Right lobe of liver (tissue), 6 donors: ENCODE results near the gene CAMTA1. TPM values are rescaled to one million over a fixed set of nuclear protein-coding genes. Genes with fewer than 3 reads are reported as not detected.
A peak's percentile ranks its signal among the peaks of the same experiment; 100 is the strongest.
"Not testable (repeated sequence)": the region's sequence is repeated elsewhere in the genome, so short reads cannot be mapped to it uniquely, and the experiment has no call there.

ENCODE experiments used
- ATAC-seq, 4 donors: fragments of 200-7000 bp; cut with Tn5 transposase; one replicate each; pipeline ENCODE4 v1.9.1; 2020; ENCODE audit warnings: mild to moderate bottlenecking in 4 of 4, moderate library complexity in 4 of 4
- DNase-seq, 3 donors: peaks; one replicate each; pipeline ENCODE4 v3.0.0-alpha.2; 2020
- H3K27ac ChIP-seq, 3 donors: fragments of 200-600 bp; one replicate each; pipeline ENCODE4 v1.8.0; 2022
- H3K27me3 ChIP-seq, 2 donors: fragments of 200-600 bp; one replicate each; pipeline ENCODE4 v1.8.0; 2022
- H3K36me3 ChIP-seq, 4 donors: fragments of 200-600 bp; sonication (generic) in 1 of 4; one replicate each; pipeline versions ENCODE4 v1.5.1 to v1.8.0; 2017 to 2022; ENCODE audit warnings: control low read depth in 1 of 4
- H3K4me1 ChIP-seq, 4 donors: fragments of 200-600 bp; sonication (generic) in 1 of 4; one replicate each; pipeline versions ENCODE4 v1.5.1 to v1.8.0; 2017 to 2022; ENCODE audit warnings: control low read depth in 1 of 4
- H3K4me3 ChIP-seq, 3 donors: fragments of 200-600 bp; one replicate each; pipeline ENCODE4 v1.8.0; 2022
- H3K9me3 ChIP-seq, 4 donors: fragments of 200-600 bp; sonication (generic) in 1 of 4; one replicate each; pipeline versions ENCODE4 v1.5.1 to v1.8.0; 2017 to 2022; ENCODE audit warnings: control low read depth in 1 of 4
- CTCF ChIP-seq, 4 donors: fragments of 200-600 bp in 3 of 4; fragments of 450-650 bp in 1 of 4; IDR thresholded peaks; one replicate each; pipeline versions ENCODE4 v1.5.1 to v1.8.0; 2016 to 2022; ENCODE audit warnings: antibody characterized with exemption in 4 of 4, mild to moderate bottlenecking in 2 of 4
- POLR2A ChIP-seq: fragments of 450-650 bp; IDR thresholded peaks from one replicate; pipeline ENCODE4 v1.6.1; 2017; ENCODE audit warnings: antibody characterized with exemption, mild to moderate bottlenecking
- WGBS: methylation state at CpG from one replicate; pipeline ENCODE4 v1.1.6; 2018; ENCODE audit warnings: low coverage, low lambda C conversion rate; ENCODE audit not compliant: insufficient coverage; ENCODE audit errors: missing lambda C conversion rate; 5-methylcytosine and 5-hydroxymethylcytosine counted together
- intact Hi-C, 2 donors: fragments of 100-400 bp; cut with DNase I; formaldehyde crosslinking; loops; one replicate each; pipeline versions ENCODE4 v1.11.2 to v1.14.1; 2022
- total RNA-seq, 6 experiments: library from RNA; depleted of rRNA in 2 of 6; stranded (reverse); fragments of >200 nt in 2 of 6; fragmentation: NEBNext Ultra II Directional in 3 of 6; extraction: Animal tissue kit (Norgen Biotek cat#: 25700) in 3 of 6; gene quantifications; one replicate each; pipeline versions ENCODE4 v1.1.0 to v1.2.4, GENCODE V29; 2016 to 2023
- donor health status: DM: no; HTN: yes; CAD: no.
- donor health status: DM: no; HTN: no; CAD: no.
- donor health status: DM: no; HTN: no; CAD: no.
- donor health status: DM: no; HTN: yes; CAD: no.
- donor health status: DM: no; HTN: yes; CAD: no.

The CAMTA1 gene
- total RNA-seq, 6 experiments from 2014 or later, result 32.3 to 49.4 (median 37.2) TPM

GRCh38 chr1:7408771-7409150, 623.5 kb downstream of the CAMTA1 start:
- no peaks in the 10 kb centered on the region for H3K36me3 ChIP-seq
- intact Hi-C loops, result no loop called here
- no peak for TF ChIP-seq POLR2A
- TF ChIP-seq CTCF (IDR thresholded peaks at IDR 0.05), result no peak
- WGBS, result 80% methylated on average over 2 of the region's 5 CpGs
- H3K27ac ChIP-seq, result no peak overlapping the region
- H3K9me3 ChIP-seq, result no peaks in the 10 kb centered on the region
- no peaks in the 10 kb centered on the region for H3K27me3 ChIP-seq
- no peak for ATAC-seq
- no peaks in the 10 kb centered on the region for H3K4me1 ChIP-seq
- DNase-seq, result peak in 1 of 3 donors; percentile 28
- H3K4me3 ChIP-seq, result no peak overlapping the region

- no peaks in the 10 kb centered on the region for H3K36me3 ChIP-seq
- H3K27ac ChIP-seq, result no peak overlapping the region
- ATAC-seq, result peak in 1 of 4 donors; percentile 30
- WGBS, result 60% methylated on average over 1 of the region's 8 CpGs
- no peaks in the 10 kb centered on the region for H3K9me3 ChIP-seq
- TF ChIP-seq CTCF (IDR thresholded peaks at IDR 0.05), result no peak
- TF ChIP-seq POLR2A, result no peak
- intact Hi-C loops, result no loop called here
- no peaks in the 10 kb centered on the region for H3K27me3 ChIP-seq
- no peak overlapping the region for H3K4me3 ChIP-seq
- no peaks in the 10 kb centered on the region for H3K4me1 ChIP-seq
- peak in 1 of 3 donors; percentile 46 for DNase-seq
Measured at GRCh38 chr1:7409278-7409677, 624.0 kb downstream of the CAMTA1 start.

- intact Hi-C loops, result no loop called here
- no peak for ATAC-seq
- WGBS, result 66% methylated on average over 4 of the region's 10 CpGs
- Histone ChIP-seq H3K27ac (no peak overlapping the region), H3K27me3 (no peaks in the 10 kb centered on the region), H3K36me3 (no peaks in the 10 kb centered on the region), H3K4me1 (no peaks in the 10 kb centered on the region), H3K4me3 (no peak overlapping the region), H3K9me3 (no peaks in the 10 kb centered on the region)
- no peak for DNase-seq
- TF ChIP-seq CTCF (IDR thresholded peaks at IDR 0.05) (no peak), POLR2A (no peak)
Measured at GRCh38 chr1:7410156-7410555, 624.9 kb downstream of the CAMTA1 start.

- H3K36me3 ChIP-seq, result not testable (repeated sequence)
Measured at GRCh38 chr1:7417618-7418017, 632.4 kb downstream of the CAMTA1 start.

GRCh38 chr1:7418442-7419080, 633.3 kb downstream of the CAMTA1 start:
- DNase-seq, result peak in 1 of 3 donors; percentile 30

More at GRCh38 chr1:7417618-7418017, 632.4 kb downstream of the CAMTA1 start:
- DNase-seq, result peak in 1 of 3 donors; percentile 9
- ATAC-seq, intact Hi-C loops, H3K4me1 ChIP-seq, H3K27me3 ChIP-seq, H3K27ac ChIP-seq, H3K4me3 ChIP-seq, H3K9me3 ChIP-seq: not testable (repeated sequence)
- WGBS, result 87% methylated on average over 8 of the region's 12 CpGs

More at GRCh38 chr1:7418442-7419080, 633.3 kb downstream of the CAMTA1 start:
- intact Hi-C loops, result no loop called here
- H3K27me3 ChIP-seq, result no peaks in the 10 kb centered on the region
- no peak for TF ChIP-seq POLR2A
- no peak for TF ChIP-seq CTCF (IDR thresholded peaks at IDR 0.05)
- WGBS, result 73% methylated on average over 9 of the region's 11 CpGs
- no peaks in the 10 kb centered on the region for H3K4me1 ChIP-seq
- no peaks in the 10 kb centered on the region for H3K36me3 ChIP-seq
- H3K9me3 ChIP-seq, result no peaks in the 10 kb centered on the region
- H3K27ac ChIP-seq, result no peak overlapping the region
- H3K4me3 ChIP-seq, result no peak overlapping the region
- no peak for ATAC-seq
